Measurements from ENCODE around the gene CTNS. TPM values are rescaled to one million over a fixed set of nuclear protein-coding genes. Genes with fewer than 3 reads are reported as not detected.

CTNS gene
- total RNA-seq = 1 to 10 TPM; 8.3 to 9.6 TPM
- long read RNA-seq, transcript CTNS-201 (12 exons, 2,866 nt) = major isoform, 9 of 13 reads
- long read RNA-seq, partial matches to known transcripts = 1 of 13 reads
- long read RNA-seq, other reads (novel, unspliced or antisense) = 3 of 13 reads

DNA sequence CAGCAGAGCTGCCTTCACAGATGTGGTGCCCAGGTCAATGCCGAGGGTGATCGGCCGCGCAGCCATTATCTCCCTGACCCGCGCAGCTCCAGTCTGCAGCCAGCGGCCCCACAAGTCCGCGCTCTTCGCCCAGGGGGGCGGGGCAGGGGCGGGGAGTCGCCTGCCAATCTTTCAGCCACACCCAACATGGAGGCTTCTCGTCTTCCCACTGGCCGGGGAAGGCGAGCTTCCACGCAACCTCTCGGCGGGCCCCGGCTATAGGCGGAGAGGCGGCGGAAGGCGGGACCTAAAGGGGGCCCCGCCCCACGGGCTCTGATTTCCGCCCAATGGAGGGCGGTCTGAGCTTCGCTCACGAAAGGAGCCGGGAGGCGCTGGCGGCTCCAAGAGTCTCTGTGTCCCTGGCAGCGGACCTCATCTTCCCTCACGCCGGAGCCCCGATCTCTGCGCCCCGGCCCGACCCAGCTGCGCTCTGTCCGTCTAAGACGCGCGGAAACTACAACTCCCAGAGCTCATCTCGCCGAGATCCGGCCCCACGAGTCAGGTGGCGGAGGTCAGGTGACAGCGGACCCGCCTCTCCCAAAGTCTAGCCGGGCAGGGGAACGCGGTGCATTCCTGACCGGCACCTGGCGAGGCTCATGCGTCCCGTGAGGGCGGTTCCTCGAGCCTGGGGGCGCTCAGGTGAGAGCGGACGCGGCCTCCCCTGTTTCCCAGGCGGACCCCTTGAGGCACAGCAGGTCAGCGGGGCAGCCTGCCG is at the start of gene CTNS, which contains the start of gene SHPK:
Gene CTNS (plus strand): TSS at position 607 of the 754 bp plus-strand sequence. CDS start 3,447 bp downstream, outside the sequence.
Gene SHPK (minus strand): TSS at position 97 of the 754 bp plus-strand sequence. CDS start 31 bp downstream, at position 66.
- DNase-seq (peak; percentile 98), ATAC-seq (peak; percentile 97 to 98)
- intact Hi-C loops (cut with DNase I) = no loop called here

DNA sequence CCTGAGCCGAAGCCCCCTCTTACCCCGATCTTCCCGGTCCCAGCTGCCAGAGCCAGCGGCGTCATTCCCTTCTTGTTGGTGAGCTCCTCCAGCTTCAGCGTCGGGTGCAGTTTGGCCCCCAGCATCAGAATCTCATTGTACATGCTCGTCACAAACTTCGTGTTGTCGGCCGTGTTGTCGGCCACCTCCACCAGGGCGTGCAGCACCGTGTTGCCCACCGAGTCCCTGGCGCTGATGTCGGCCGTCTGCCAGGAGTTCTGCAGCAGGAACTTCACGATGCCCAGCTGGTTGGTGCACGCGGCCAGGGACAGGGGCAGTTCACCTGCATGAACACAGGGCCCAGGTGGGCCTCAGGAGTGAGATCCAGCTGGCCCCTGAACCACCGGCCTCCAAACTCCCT is 46.8 kb upstream of the CTNS start:
- no peak for ATAC-seq
- no peak for DNase-seq
- intact Hi-C loops (cut with DNase I) = no loop called here

DNA sequence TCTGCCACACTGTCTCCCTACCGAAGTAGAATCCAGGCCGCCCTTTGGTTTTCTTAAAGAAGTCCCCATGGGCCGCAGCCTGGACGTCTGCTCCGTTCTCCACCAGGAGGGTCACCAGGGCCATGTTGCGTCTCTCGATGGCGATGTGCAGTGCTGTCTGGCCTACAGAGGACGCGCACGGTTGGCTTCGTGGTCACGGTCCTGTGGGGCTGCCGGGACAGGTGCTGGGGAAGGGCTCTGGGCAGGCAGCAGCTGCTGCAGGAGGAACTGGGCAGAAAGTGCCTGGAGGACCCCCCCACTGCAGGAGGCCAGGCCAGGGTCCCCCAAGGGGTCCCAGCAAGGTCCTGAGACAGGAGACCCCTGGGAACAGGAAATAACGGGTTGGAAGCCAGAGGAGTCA is 46.3 kb upstream of the CTNS start:
- no peak for DNase-seq
- intact Hi-C loops (cut with DNase I) = no loop called here
- no peak for ATAC-seq

DNA sequence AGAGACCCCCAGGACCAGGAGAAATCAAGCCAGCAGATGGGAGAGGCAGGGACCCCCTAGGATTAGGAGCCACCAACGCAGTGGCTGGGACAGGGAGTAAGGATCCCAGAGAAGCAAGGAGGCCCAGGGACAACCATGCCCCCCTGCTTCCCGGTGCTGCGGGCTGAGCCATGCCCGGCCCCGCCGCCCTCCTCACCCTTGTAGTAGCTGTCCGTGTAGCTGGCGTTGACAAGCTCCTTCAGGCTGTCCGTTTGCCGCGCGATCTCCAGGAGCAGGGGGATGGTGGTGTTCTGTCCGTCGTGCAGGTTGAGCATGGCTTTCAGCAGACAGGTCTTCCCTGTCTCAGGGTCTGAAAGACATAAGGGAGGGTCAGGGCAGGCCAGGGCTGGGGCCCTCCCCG is 45.8 kb upstream of the CTNS start:
- intact Hi-C loops (cut with DNase I) = no loop called here
- no peak for ATAC-seq
- peak; percentile 14 for DNase-seq

DNA sequence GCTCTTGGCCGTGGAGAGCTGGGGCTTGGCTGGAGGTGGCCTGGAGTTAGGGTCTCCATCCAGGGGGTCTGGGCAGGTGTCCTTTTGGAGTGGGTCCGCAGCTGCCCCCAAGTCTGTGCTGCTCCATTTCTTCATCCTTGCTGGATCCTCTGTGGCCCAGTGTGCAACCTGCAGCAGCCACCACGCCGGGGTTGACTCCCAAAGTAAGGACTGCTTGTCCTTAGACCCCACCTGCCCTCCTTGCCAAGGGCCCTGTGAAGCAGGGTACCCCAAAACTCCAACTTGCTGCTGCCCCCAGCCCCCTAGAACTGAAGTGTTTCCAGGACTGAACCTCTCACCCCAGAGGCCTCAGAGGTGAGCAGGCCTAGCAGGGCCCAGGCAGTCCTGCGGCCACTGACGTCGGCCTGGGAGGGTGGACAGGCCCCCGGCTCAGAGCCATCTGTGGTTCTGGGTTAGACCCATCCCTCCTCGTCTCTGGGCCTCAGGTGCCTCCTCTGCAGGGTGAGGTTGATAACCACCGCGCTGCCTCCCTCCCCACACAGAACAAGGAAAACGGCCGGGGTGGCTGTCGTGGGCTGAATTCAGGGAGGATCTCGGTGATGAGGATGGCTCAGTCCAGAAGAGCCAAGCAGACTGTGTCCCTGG is 44.2 kb upstream of the CTNS start:
- intact Hi-C loops (cut with DNase I) = no loop called here
- DNase-seq (no peak), ATAC-seq (no peak)

DNA sequence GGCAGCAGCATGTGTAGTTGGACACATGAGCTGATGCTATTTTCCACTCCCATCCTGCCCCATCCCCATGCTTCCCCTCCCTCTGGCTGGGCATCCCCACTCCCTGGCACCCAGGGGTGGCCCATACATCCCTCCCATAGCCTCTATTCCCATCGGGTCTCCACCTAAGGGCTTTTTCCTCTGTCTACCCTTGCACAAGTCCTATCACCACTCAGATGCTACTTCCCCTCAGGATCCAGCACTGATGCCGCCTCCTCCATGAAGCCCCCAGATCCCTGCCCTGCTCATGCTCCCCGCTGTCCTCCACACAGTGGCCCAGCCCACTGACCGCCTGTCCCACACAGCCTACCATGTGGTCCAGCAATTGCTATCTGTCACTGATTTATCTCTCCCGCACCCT is 43.2 kb upstream of the CTNS start:
- DNase-seq (peak; percentile 10), ATAC-seq (no peak)

DNA sequence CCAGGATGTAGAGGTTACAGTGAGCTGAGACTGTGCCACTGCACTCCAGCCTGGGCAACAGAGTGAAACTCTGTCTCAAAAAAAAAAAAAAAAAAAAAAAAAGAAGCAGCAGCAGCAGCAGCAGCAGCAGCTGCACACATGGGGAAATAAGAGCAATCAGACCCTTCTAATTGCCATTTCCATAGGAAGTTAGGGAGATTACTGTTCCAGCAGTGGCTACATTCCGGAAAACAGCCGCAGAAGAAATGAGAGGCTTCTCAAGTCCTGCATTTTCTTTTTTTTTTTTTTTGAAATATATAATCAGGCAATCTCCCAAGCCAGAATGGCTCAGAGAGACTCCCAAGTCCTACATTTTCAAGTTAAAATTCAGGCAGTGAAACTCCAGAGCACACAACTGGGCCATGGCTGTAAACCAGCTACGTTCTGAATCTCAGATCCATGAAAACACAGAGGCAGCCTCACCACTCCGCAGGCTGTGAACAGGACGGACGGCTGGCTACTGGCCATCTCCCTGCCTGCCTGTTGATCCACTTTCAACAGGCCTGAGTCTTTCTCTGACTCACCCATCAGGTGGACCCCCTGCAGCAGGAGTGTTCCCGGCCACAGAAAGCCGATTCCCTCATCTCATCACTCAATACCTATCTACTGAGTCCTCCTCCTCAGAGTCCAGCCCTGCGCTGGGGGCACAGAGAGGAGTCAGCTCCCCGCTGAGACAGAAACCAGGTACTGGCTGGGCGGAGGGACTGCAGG is 42.3 kb upstream of the CTNS start:
- intact Hi-C loops (cut with DNase I) = no loop called here
- peak; percentile 53 for DNase-seq
- ATAC-seq = peak; percentile 60 to 77

More for the DNA sequence above, 43.2 kb upstream of the CTNS start:
- intact Hi-C loops (cut with DNase I) = no loop called here

DNA sequence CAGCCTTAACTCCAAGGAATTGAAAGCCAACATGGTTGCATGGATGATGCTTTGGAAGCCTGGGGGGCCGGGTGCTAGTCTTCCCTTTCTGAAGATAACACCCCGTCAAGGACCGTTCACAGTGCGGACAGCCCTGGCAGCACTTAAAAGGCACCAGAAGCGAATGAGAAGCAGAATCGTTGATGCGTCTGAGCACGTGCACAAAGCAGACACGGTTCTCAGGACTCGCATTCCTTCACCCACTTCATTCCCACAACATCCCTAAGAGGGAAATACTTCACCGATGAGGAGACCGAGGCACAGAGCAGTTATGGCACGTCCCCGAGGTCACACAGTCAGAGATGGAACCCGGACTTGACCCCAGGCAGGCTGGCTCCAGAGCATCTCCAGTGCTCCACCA is 41.6 kb upstream of the CTNS start:
- intact Hi-C loops (cut with DNase I) = no loop called here
- ATAC-seq = no peak
- no peak for DNase-seq

DNA sequence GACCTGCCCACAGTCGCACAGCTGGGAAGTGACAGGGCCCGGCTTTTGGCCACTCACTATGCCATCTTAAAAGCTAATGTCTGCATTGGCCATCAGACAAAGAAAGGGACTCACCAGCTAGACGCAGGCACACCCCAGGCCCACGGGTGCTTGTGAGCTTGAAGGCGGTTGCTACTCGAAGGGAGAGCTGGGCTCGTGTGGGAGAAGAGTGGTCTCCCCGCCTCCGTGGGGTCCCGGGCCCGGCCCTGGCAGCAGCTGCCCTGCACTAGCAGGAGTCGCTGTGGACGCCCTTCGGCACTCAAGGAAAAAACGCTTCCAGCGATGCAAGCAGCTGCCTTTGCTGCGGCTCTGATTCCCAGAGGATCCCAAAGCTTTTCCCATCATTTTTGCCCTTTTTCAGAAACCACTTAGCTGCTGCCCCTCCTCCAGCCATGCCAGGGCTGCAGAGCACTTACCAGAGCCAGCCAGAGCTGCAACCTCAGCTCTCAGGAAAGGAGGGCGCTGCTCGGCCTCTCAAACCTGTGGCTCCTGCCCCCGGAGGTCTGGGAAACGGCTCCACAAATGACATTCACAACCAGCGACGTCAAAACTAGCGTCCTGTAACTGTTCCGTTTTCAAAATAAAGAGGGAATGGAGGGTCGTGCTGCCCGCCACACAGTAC is 39.6 kb upstream of the CTNS start:
- intact Hi-C loops (cut with DNase I) = no loop called here
- ATAC-seq = no peak
- DNase-seq = peak; percentile 15

DNA sequence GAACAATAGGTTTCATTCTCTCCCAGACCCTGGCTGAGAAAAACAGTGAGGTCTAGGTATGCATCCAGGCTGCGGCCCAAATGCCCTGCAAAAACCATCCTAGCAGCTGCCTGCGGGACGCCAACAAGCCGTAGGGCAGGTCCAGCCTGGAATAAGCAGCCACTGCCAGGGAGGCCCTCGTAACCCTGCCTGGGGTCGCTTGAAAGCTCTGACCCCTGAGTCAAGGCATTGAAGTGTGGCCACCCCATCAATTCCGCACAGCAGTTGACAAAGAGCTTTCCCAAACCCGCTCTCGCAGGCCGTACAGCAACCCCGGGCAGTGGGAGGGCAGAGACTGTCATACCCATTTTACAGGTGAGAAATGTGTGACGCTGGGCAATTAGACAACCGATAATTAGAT is 38.5 kb upstream of the CTNS start:
- intact Hi-C loops (cut with DNase I) = no loop called here

DNA sequence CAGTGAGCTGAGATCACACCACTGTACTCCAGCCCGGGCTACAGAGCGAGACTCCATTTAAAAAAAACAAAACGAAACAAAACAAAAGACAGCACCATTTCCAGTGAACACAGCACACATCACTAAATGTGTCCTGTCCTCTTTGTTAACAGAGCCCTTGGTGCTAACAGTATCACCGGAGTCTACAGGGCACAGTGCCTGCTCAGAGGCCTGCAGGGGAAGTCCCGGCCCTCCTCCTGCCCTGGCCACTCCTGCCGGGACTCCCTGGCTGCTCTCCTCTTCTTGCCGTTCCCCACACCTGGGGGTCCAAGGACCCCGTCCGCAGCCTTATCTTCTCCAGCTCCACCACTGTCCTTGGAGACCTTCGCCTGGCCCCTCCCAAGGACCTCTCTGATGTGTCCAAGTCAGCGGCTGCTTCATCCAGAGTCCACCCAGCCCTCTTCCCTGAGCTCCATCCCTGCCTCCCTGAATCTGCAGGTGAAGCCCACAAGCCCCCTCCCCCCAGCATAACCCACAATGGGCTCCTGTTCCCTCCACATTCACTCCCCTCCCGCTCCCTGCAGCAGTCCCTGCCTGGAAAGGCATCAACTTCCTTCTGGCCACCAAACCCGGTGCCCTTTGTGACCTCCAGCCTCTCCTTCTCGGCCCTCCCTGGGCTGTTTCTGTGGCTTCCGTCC is 35.9 kb upstream of the CTNS start:
- DNase-seq (peak; percentile 7), ATAC-seq (no peak)
- intact Hi-C loops (cut with DNase I) = no loop called here

More for the DNA sequence above, 38.5 kb upstream of the CTNS start:
- ATAC-seq (no peak), DNase-seq (peak; percentile 12)

DNA sequence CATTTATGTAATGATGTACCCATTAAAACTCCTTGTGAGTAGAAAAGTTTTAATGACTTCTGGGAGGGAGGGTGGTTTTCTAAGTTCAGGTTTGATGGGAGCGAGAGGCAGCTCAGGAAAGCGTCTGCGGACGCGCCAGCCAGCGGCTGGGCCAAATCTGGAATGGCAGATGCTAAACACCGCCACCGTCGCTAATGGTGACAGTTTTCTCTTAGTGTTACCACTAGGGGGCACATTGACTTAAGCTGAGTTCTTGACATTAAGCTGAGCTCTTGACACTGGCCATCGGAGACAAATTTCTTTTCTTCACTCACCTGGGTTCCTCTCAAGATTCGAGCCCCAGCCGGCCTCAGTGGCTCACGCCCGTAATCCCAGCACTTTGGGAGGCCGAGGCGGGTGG is 34.1 kb upstream of the CTNS start:
- intact Hi-C loops (cut with DNase I) = no loop called here
- peak; percentile 15 to 30 for ATAC-seq
- peak; percentile 21 for DNase-seq

DNA sequence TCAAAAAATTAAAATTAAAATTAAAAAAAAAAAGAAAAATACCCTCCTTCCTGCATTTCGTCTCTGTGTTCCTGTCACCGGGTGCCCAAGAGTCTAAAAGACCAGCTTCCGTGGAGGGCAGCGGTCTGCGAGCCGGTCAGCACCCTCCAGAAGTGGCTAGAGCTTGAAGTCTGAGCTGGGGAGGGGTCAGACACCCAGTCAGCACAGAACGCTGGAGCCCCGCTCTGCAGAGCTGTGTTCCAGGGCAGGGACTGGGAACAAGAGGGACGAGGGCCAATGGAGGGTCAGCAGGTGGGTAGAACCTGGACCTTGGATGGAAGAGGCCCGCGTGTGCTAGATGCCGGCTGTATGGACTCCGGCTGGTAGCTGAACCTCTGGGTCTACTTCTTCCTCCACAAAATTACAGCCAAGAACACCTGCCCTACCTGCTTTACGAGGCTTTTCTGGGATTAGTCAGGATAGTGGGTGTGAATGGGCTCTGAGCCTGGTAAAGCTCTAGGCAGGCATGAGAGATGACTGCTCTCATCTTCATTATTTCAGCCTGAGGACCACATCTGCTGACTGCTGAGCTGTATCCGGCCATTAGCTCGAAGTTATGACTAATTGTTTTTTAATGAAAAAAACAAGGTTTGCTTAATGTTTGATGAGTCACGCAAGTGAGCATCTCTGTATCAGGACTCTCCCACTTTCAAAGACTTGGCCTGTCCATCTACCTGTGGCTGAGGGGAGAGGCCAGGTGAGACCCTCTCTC is 33.3 kb upstream of the CTNS start:
- ATAC-seq = peak in 1 of 2 donors; percentile 47
- intact Hi-C loops (cut with DNase I) = no loop called here

DNA sequence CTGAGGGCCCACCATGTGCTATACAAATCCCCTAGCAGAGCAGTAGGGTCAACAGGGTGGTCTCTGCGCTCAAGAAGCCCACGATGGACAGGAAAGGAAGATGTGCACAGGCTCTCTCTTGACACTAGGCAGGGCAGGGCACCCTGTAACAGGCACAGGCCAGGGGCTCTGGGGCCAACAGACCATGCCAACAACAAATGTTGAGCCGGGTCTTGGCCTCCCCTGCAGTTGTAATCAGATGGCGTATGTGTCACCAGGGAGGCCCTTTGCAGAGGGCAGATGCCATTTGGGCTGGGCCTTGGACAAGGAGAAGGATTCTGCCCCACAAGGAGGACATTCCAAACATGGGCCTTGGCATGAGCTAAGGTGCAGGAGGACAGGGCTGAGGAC is 32.7 kb upstream of the CTNS start:
- ATAC-seq (no peak), DNase-seq (no peak)
- intact Hi-C loops (cut with DNase I) = no loop called here

More for the DNA sequence above, 33.3 kb upstream of the CTNS start:
- no peak for DNase-seq

DNA sequence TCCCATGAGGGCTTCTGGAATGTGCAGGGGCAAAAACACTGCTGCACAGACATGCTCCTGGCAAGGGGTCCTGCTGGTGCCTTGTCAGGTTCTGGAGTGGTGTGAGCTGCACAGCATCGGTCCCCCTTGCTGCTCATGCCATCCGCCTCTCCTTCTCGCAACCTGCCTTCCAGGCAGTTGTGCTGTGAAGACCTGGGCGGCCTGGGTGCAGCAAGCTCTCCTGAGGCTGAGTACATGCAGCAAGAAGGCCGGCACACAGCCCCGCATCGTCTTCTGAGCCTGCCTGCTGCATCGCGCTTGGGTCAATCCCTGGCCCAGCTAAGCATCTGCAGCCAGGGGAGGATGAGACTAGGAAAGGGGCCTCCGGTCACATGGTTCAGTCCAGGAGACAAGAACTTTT is 26.9 kb upstream of the CTNS start:
- intact Hi-C loops (cut with DNase I) = no loop called here
- ATAC-seq (no peak), DNase-seq (no peak)

DNA sequence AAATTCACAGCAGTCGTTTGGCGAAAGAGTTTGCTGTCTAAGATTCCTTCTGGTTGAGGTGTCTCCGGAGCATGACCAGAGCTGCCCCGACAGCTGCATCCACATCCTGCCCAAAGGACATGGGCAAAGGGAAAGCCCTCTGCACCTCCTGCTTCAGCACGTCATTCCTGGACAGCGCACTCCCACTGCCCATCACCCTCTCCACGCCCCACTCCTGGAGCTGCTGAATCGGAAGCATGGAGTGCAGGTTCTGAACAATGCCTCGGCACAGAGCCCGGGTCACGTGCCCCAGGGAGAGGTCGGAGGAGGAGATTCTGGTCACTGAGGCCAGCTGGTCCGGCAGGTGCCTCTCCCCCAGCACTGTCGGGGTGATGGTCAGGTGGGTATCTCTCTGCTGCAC is 26.0 kb upstream of the CTNS start:
- ATAC-seq = no peak
- intact Hi-C loops (cut with DNase I) = no loop called here

DNA sequence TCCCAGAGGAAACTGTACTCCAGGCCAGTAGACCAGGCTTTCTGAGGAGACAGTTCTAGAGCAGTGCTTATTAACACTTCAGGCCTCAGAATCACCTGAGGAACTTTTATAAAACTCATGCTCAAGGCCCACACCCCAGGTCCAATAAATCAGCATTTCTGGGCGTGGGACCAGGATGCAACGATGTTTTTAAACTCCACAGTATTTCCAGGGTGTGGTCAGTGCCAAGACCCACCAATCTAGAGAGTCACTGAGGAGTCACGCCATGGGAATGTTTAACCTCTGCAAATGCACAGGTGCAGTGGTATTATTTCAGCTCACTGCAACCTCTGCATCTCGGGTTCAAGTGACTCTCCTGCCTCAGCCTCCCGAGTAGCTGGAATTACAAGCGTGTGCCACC is 23.4 kb upstream of the CTNS start:
- intact Hi-C loops (cut with DNase I) = no loop called here
- ATAC-seq (no peak), DNase-seq (no peak)

More for the DNA sequence above, 26.0 kb upstream of the CTNS start:
- no peak for DNase-seq
